ENCODE results near the gene TAOK2. TPM values are rescaled to one million over a fixed set of nuclear protein-coding genes. Genes with fewer than 3 reads are reported as not detected.
A peak's percentile ranks its signal among the peaks of the same experiment; 100 is the strongest.

TAOK2 gene
- total RNA-seq, 1 experiment from 2014 or later = 21.5 TPM

DNA sequence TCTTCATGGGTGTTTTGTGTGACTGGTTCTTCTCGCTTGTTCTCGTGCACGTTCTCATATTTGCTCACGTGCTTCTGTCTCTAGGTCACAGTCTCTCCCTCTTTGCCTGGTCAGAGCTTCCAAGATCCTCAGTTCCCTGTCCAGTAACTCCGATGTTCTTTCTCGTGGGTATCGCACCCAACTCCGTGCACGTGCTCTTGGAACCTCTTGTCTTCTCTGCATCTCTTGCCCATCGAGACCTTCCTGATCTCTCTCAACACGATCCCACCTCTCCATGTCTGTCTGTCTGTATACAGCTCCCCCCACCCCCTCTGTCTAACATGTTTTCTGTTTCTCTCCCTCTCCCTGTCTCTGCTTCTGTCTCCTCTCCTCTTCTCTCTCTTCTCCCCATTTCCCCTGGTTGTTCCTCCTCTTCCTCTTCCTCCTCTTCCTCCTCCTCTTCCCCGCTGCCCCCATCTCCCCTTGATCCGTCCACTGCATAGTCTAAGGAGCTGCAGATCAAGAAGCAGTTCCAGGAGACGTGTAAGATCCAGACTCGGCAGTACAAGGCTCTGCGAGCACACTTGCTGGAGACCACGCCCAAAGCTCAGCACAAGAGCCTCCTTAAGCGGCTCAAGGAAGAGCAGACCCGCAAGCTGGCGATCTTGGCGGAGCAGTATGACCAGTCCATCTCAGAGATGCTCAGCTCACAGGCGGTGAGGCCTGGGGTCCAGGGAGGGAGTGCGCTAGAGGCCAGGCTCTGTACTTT, 15.6 kb downstream of the TAOK2 start:
- no peak overlapping the region for H3K4me3 ChIP-seq (ENCODE audit: low read length)
- peaks cover 9% of the 10 kb centered on the region for H3K36me3 ChIP-seq (ENCODE audit: insufficient read depth, low read length)

DNA sequence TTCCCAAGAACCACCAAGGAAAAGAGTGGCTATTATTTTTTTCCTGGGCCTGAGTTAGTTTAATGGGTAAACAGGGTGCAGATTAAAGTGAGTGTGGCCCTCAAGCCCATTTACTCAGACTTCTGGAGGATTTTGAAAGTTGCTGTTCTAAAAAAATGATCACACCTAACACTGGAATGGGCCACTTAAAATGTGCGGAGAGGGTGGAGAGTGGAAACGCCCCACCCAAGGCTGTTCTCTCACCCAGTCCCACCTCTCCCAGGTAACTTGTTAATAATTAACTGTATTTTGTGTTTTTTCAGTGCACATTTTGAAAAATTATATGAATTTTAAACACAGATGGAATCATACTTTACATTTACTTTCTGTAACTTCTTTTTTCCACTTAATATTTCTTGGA, 16.4 kb downstream of the TAOK2 start:
- Histone ChIP-seq H3K4me1 (ENCODE audit: low read length) (peaks cover 18% of the 10 kb centered on the region), H3K4me2 (ENCODE audit: low read depth, low read length, poor library complexity, severe bottlenecking) (no peak overlapping the region), H3K9ac (ENCODE audit: low read length) (no peak overlapping the region), H3K36me3 (ENCODE audit: insufficient read depth, low read length) (peaks cover 5% of the 10 kb centered on the region; the same call in 1 of the 2 replicates), H3K27ac (ENCODE audit: low read length) (no peak overlapping the region), H3K79me2 (ENCODE audit: low read length) (no peaks in the 10 kb centered on the region), H3K27me3 (ENCODE audit: low read length) (no peaks in the 10 kb centered on the region), H3K9me3 (ENCODE audit: low read length) (no peaks in the 10 kb centered on the region), H3K4me3 (ENCODE audit: low read length) (no peak overlapping the region), H3K9me2 (replicated peaks; ENCODE audit: insufficient read depth, low read length) (no peaks in the 10 kb centered on the region), H4K20me1 (ENCODE audit: insufficient read depth, low read depth, low read length) (no peaks in the 10 kb centered on the region), H2AFZ (ENCODE audit: low read length) (no peak overlapping the region)
- DNase-seq = no peak

More for the DNA sequence above, 15.6 kb downstream of the TAOK2 start:
- Histone ChIP-seq H4K20me1 (ENCODE audit: insufficient read depth, low read depth, low read length) (no peaks in the 10 kb centered on the region), H2AFZ (ENCODE audit: low read length) (no peak overlapping the region), H3K9ac (ENCODE audit: low read length) (no peak overlapping the region), H3K4me2 (ENCODE audit: low read depth, low read length, poor library complexity, severe bottlenecking) (no peak overlapping the region), H3K79me2 (ENCODE audit: low read length) (no peaks in the 10 kb centered on the region), H3K9me3 (ENCODE audit: low read length) (no peaks in the 10 kb centered on the region), H3K4me1 (ENCODE audit: low read length) (peaks cover 10% of the 10 kb centered on the region), H3K27ac (ENCODE audit: low read length) (no peak overlapping the region), H3K27me3 (ENCODE audit: low read length) (no peaks in the 10 kb centered on the region), H3K9me2 (replicated peaks; ENCODE audit: insufficient read depth, low read length) (no peaks in the 10 kb centered on the region)
- DNase-seq = no peak

DNA sequence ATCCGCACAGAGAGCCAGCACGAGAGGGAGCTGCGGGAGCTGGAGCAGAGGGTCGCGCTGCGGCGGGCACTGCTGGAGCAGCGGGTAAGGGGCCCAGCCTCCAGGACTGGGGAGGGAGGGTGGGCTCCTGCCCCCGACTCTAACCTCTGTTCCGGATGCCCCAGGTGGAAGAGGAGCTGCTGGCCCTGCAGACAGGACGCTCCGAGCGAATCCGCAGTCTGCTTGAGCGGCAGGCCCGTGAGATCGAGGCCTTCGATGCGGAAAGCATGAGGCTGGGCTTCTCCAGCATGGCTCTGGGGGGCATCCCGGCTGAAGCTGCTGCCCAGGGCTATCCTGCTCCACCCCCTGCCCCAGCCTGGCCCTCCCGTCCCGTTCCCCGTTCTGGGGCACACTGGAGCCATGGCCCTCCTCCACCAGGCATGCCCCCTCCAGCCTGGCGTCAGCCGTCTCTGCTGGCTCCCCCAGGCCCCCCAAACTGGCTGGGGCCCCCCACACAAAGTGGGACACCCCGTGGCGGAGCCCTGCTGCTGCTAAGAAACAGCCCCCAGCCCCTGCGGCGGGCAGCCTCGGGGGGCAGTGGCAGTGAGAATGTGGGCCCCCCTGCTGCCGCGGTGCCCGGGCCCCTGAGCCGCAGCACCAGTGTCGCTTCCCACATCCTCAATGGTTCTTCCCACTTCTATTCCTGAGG, 17.4 kb downstream of the TAOK2 start:
- Histone ChIP-seq H3K27ac (ENCODE audit: low read length) (no peak overlapping the region), H4K20me1 (ENCODE audit: insufficient read depth, low read depth, low read length) (no peaks in the 10 kb centered on the region), H3K9me2 (replicated peaks; ENCODE audit: insufficient read depth, low read length) (no peaks in the 10 kb centered on the region), H2AFZ (ENCODE audit: low read length) (no peak overlapping the region), H3K4me1 (ENCODE audit: low read length) (peaks cover 26% of the 10 kb centered on the region), H3K4me3 (ENCODE audit: low read length) (no peak overlapping the region), H3K36me3 (ENCODE audit: insufficient read depth, low read length) (peaks cover 5% of the 10 kb centered on the region; the same call in 1 of the 2 replicates), H3K4me2 (ENCODE audit: low read depth, low read length, poor library complexity, severe bottlenecking) (no peak overlapping the region), H3K27me3 (ENCODE audit: low read length) (no peaks in the 10 kb centered on the region), H3K9me3 (ENCODE audit: low read length) (no peaks in the 10 kb centered on the region), H3K9ac (ENCODE audit: low read length) (no peak overlapping the region), H3K79me2 (ENCODE audit: low read length) (no peaks in the 10 kb centered on the region)
- no peak for DNase-seq

DNA sequence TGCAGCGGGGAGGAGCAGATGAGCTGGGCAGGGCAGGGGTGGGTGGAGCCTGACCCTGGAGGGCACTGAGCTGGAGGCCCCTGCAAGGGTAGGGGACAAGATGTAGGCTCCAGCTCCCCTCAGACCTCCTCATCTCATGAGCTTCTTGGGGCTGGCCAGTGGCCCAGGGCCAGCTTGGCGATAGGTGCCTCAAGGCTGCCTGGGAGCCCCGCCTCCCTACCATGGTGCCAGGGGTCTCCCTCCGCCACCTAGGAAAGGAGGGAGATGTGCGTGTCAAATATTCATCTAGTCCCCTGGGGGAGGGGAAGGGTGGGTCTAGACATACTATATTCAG, 17.9 kb downstream of the TAOK2 start:
- Histone ChIP-seq H3K4me1 (ENCODE audit: low read length) (peaks cover 26% of the 10 kb centered on the region), H4K20me1 (ENCODE audit: insufficient read depth, low read depth, low read length) (no peaks in the 10 kb centered on the region), H3K9ac (ENCODE audit: low read length) (no peak overlapping the region), H3K4me3 (ENCODE audit: low read length) (no peak overlapping the region), H2AFZ (ENCODE audit: low read length) (no peak overlapping the region), H3K27ac (ENCODE audit: low read length) (no peak overlapping the region), H3K4me2 (ENCODE audit: low read depth, low read length, poor library complexity, severe bottlenecking) (no peak overlapping the region), H3K36me3 (ENCODE audit: insufficient read depth, low read length) (peaks cover 5% of the 10 kb centered on the region; the same call in 1 of the 2 replicates), H3K9me2 (replicated peaks; ENCODE audit: insufficient read depth, low read length) (no peaks in the 10 kb centered on the region), H3K79me2 (ENCODE audit: low read length) (peaks cover 4% of the 10 kb centered on the region), H3K9me3 (ENCODE audit: low read length) (no peaks in the 10 kb centered on the region), H3K27me3 (ENCODE audit: low read length) (no peaks in the 10 kb centered on the region)
- peak; percentile 38 for DNase-seq

DNA sequence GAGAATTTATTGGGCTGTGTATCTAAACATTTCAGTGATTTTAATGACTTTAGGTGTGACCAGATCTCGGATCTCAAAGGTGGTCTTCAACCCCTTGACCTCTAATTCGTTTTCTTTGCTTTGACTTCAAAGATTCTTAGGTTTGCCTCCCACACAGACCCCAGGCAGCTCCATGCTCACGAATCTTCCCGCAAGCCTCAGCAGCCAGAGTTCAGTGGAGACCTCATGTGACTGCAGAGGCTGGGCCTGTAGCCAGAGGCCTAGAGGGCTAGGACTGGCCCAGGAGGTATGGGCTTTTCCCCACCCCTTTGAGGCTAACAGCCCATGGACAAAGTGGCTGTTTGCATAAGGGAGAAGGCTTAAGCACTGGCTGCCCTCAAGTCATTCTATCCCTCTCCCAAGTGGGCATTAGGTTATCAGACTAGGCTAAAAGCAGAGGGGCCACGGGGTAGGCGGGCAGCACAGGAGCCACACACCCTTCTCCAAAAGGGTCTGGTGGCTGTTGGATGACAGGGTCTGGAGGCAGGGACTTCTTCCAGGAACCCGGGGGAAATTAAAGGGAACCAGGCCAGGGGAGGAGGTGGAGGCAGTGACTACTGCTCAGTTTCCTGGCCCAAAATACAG, 18.8 kb downstream of the TAOK2 start:
- Histone ChIP-seq H3K79me2 (ENCODE audit: low read length) (peaks cover 13% of the 10 kb centered on the region), H3K27ac (ENCODE audit: low read length) (no peak overlapping the region), H3K4me1 (ENCODE audit: low read length) (peaks cover 34% of the 10 kb centered on the region), H3K27me3 (ENCODE audit: low read length) (no peaks in the 10 kb centered on the region), H3K36me3 (ENCODE audit: insufficient read depth, low read length) (peaks cover 5% of the 10 kb centered on the region), H3K9me2 (replicated peaks; ENCODE audit: insufficient read depth, low read length) (no peaks in the 10 kb centered on the region), H3K4me3 (ENCODE audit: low read length) (no peak overlapping the region), H4K20me1 (ENCODE audit: insufficient read depth, low read depth, low read length) (no peaks in the 10 kb centered on the region), H3K9ac (ENCODE audit: low read length) (no peak overlapping the region), H2AFZ (ENCODE audit: low read length) (no peak overlapping the region), H3K9me3 (ENCODE audit: low read length) (no peaks in the 10 kb centered on the region), H3K4me2 (ENCODE audit: low read depth, low read length, poor library complexity, severe bottlenecking) (no peak overlapping the region)
- no peak for DNase-seq

DNA sequence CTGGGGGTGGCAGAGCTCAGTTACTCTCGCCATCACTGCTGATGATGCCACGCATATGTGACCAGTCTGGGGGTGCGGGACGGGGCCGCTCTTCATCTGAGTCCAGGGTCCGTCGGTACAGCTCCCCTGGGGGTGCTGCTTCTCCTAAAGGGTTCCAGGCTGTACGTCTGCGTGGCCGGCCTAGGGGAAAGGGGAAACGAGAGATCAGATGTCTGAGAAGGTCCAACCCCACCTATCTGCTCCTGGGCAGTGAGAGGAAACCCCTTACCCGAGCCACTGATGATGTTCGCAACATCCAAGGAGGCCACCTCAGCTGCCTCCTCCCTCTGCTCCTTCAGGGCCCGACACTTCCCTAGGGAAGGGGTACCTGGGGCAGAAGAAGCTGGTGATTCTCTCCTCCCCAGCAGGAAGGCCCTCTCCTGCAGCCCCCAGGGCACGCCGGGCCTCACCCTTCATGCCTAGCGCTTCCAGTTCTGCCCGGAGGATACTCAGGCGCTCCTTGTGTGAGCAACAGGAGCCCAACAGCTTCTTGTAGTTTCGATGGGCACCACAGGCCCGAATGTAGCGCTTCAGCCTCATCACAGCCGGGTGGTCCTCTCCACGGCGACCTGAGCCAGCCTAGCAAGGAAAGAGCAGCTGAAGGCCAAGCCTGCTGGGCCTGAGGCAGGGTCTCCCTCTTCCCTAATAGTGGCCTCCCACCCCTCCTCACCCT, 19.7 kb downstream of the TAOK2 start:
- no peaks in the 10 kb centered on the region for H3K27me3 ChIP-seq (ENCODE audit: low read length)
- H3K4me2 ChIP-seq (ENCODE audit: low read depth, low read length, poor library complexity, severe bottlenecking) = peak overlapping the region; percentile 94
- no peak for DNase-seq
- no peaks in the 10 kb centered on the region for H4K20me1 ChIP-seq (ENCODE audit: insufficient read depth, low read depth, low read length)
- H3K9ac ChIP-seq (ENCODE audit: low read length) = peak overlapping the region; percentile 96
- H3K36me3 ChIP-seq (ENCODE audit: insufficient read depth, low read length) = peaks cover 12% of the 10 kb centered on the region
- H3K27ac ChIP-seq (ENCODE audit: low read length) = no peak overlapping the region
- H3K4me3 ChIP-seq (ENCODE audit: low read length) = no peak overlapping the region
- H2AFZ ChIP-seq (ENCODE audit: low read length) = no peak overlapping the region
- peaks cover 34% of the 10 kb centered on the region for H3K4me1 ChIP-seq (ENCODE audit: low read length)
- H3K9me2 ChIP-seq (replicated peaks; ENCODE audit: insufficient read depth, low read length) = no peaks in the 10 kb centered on the region
- peaks cover 13% of the 10 kb centered on the region for H3K79me2 ChIP-seq (ENCODE audit: low read length)
- H3K9me3 ChIP-seq (ENCODE audit: low read length) = no peaks in the 10 kb centered on the region

DNA sequence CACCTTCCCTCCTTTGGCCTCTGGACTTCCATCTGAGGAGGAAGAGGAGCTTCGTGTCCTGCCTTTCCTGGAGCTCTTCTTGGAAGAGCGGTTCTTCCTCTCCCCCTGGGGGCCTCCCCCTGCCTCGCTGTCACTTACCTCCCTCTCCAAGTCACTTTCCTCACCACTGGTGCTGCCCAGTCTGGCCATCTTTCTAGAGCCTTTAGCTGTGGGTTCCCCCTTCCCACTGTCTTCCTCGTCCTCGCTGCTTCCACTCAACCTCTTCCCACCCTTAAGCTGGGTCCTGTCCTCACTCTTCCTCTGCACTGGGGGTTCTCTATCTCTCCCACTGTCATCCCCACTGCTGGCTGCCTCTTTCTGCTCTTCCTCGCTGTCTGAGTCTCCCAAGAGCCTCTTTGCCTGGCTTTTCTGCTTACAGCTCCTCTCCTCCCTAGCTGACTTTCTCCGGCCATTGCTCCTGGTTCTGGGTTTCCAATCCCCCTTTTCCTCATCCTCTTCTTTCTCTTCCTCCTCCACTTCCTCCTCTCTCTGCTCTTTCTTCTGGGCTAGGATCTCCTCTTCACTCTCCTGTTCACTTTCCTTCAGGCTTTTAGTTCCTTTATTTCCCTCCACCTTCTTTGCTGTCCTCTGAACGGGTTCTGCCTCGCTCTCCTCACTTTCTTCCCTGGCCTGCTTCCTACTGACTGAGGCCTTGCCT, 20.4 kb downstream of the TAOK2 start:
- peak; percentile 42 for DNase-seq
- H3K27me3 ChIP-seq (ENCODE audit: low read length) = no peaks in the 10 kb centered on the region

More for the DNA sequence above, 20.4 kb downstream of the TAOK2 start:
- Histone ChIP-seq H3K4me3 (ENCODE audit: low read length) (peak overlapping the region; percentile 97), H3K27ac (ENCODE audit: low read length) (peak overlapping the region; percentile 90), H3K4me2 (ENCODE audit: low read depth, low read length, poor library complexity, severe bottlenecking) (peak overlapping the region; percentile 94), H2AFZ (ENCODE audit: low read length) (no peak overlapping the region), H3K9me3 (ENCODE audit: low read length) (no peaks in the 10 kb centered on the region), H3K4me1 (ENCODE audit: low read length) (peaks cover 34% of the 10 kb centered on the region), H3K36me3 (ENCODE audit: insufficient read depth, low read length) (peaks cover 12% of the 10 kb centered on the region), H3K9me2 (replicated peaks; ENCODE audit: insufficient read depth, low read length) (no peaks in the 10 kb centered on the region), H3K79me2 (ENCODE audit: low read length) (peaks cover 13% of the 10 kb centered on the region), H4K20me1 (ENCODE audit: insufficient read depth, low read depth, low read length) (no peaks in the 10 kb centered on the region), H3K9ac (ENCODE audit: low read length) (peak overlapping the region; percentile 96)

Data from Karpas-422 (cell line).